ENCODE measurements around the gene ILK.

The ILK gene

DNA sequence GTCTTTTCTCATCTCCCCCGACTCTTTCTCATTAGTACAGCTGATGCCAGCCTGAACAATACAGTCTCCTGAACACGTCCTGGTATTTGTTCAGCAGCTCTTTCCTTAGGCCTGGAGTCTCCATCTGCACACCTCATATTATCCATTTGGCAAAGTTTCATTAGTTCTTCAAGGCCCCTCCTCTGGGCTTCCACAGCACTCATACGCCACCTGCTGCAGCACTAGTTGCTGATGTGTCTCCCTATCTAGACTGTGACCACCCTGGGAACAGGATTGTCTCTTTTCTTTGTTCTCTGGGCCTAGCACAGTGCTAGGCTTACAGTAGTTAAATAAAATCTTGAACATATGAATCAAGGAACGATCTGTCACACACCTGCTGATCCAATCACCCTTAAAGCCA is 34.9 kb downstream of the ILK start:
- no peak for DNase-seq

DNA sequence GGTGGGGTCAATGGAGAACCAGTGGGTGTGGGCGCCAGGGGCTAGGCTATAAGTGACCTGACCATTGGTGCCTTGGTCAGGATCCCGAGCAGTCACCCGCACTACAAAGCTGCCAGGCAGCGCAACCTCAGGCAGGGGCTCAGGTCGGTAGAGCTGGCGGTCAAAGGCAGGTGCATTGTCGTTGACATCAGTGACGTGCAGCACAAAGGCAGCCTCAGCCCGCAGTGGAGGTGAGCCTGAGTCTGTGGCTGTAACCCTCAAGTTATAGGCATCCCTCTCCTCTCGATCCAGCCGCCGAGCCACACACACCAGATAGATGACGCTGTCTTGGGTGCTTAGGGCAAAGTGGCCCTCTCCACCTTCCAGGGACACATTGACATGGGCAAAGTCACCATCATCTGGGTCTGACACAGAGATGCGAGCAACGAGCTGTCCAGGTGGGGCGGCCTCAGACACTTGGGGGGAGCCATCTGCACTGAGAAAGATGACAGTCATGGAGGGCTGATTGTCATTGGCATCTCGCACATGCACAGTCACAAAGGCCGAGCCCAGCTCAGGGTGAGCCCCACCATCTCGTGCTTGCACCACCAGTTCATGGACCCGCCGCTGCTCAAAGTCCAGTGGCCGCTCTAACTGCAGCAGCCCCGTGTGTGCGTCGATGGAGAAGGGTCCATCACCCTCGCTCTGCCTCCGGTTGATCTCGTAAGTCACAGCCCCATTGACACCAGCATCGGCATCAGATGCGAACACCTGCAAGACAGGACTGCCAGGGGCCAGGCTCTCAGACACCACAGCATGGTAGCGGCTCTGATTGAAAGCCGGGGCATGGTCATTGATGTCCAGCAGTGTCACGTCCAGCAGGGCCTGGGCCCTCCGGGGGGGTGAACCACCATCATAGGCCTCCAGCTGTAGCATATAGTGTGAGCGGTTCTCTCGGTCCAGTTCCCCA is 36.7 kb downstream of the ILK start:
- DNase-seq: no peak

DNA sequence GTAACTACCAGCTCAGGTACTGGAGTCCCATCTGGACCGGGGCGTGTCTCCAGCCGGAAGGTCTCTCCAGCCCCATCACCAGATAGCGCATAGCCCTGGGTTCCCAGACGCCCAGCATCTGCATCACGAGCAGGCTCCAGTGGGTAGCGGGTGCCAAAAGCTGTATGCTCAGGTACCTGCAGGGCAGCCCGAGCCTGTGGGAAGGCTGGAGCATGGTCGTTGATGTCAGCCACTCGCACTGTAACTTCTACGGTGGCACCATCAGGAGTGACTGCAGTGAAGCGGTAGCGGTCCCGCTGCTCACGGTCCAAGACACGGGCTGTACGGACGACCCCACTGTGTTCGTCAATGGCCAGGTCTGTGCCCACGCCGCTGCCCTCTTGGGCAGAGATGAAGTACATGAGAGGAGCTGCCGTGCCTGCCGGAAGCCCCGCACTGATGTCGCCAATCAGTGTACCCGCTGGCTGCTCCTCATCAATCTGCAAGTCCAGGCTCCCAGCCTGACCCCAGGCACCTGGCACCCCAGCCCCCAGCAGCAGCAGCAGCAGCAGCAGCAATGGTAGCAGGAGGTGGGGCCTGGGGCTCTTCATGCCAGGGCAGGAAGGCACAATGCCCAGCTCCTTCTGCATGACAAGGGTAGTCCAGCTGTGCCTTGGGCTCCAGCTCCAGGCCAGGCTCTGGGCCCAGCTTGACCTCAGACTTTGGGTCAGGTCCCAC is 37.6 kb downstream of the ILK start:
- DNase-seq: no peak

DNA sequence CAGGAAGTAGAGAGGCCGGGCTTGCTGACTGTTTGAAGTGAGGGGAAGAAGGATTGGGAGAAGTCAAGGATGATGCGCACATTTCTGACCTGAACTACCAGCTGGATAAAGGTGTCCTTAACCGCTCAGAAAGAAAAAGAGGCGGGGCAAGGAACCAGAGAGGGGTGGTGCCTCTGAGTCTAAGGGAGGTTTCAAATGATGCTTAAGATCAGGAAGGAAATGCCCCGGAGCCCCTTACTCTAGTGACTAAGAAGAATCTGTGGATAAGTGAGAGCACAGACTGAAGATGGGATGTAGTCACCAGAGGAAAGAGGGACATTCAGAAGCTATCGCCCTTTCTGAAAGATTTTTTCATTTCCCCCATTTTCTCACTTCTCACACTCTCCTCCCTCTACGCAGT is 39.4 kb downstream of the ILK start:
- DNase-seq: no peak

DNA sequence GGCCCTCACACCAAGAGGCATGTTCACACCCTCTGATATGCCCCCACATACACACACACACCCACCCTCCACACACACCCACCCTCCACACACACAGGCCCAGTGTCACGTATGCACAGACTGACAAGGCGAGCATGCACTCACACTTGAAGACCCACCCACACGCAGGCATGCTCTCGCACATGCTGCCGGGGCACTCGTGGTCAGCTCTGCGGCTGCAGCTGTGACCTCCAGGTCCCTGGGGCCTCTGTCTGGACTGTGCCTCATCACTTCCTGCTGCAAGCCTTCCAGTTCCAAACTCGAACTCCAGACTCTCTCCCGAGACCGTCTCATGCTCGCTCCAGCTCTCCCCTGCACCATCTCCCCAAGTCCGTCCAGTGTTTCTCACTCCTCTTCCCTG is 42.5 kb downstream of the ILK start:
- no peak for DNase-seq

DNA sequence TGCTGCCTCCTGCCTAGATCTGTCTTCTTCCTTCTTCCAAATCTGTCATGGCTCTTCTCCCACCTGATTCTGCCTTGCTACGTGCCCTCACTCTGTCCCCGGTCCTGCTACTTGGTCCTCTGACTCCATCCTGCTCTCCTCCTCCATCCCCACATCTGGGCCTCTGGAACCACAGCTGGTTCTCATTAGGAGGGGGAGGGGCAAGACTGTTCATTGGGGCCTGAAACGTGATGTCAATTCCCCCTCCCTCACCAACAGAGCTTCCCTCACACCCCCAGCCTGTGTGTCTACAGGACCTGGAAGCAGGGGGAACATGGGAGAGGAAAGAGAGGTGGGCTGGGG is 43.0 kb downstream of the ILK start:
- DNase-seq: no peak

DNA sequence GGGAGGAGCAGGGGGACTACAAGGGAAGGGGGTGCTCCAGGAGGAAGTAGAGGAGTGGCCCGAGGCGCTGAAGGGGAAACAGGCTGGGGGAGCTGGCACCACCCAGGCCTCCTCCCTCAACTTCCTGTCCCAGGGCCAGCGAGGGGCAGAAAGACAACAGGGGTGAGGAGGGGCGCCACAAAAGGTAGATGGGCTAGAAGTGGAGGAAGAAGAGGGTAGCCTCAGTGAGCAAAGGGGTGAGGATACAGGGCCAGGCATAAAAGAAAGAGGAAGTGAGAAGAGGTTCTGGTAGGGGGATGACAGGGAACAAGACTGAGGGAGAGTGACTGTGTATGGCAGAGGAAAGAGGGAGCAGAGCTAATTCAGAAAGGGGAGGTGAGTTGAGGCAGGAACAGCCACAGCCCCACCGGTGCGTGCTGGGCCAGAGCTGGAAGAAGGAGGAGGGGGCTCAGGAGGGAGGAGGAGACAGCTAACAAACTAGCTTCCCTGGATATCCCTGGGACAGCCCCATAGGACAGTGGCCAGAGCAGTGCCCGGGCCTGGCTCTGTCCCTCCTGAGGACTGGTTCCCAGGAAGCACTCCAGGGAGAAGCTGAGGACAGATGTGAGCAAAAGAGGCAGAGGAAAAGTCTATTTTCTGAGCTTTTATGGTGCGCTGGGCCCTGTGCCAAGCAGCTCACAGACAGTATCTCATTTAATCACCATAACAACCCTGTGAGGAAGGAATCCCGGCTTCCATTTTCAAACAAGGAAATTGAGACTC is 43.5 kb downstream of the ILK start:
- no peak for DNase-seq

DNA sequence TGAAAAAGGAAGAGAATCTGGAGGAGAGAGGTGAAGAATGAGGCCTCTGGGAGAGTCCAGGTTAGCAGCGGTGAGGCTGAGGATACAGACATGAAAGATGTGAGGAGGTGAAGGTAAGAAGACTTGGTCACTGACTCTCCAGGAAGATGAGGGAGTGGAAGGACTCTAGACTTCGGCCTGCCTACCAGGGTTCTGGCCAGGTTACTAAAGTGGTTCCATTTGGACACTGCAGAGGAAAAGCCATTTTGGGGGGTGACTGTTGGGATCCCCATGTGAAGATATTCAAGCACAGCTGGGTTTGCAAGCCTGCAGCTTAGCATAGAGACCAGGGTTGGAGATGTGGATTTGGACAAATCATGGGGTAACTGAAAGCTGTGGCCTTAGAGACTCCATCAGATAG is 44.3 kb downstream of the ILK start:
- no peak for DNase-seq

DNA sequence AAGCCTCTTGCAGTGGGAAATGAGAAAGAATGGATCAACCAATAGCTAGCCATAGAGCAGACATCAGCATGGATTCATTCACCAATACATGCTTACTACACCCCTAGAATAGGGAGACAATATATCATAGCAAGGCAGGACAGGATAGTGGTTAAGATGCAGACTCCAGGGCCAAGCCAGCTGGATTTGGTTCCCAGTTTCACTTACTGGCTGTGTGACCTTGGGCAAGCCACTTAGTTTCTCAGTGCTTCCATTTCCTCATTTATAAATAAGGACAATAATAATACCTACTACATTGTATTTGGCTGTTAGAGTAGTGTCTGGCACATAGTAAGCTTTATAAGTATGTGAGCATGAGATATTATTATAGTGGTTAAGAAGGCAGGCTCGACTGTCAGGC is 44.9 kb downstream of the ILK start:
- DNase-seq: no peak

DNA sequence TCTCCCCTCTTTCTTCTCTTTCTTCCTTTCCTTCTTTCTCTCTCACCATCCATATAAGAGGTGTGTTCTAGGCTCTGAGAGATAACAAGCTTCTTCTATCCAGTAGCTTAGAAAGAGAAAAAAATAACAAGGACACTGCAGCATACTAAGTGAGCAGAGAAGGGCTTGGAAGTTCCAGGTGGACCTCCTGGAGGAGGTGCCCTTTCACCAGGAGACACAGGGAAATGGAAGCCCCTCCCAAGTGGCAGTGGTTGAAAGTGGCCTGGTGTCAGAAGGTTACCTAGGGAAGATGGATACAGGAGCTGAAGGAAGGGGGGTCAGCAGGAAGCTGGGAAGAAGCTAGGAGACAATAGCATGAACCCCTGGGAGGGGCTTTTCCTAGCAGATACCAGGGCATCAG is 46.5 kb downstream of the ILK start:
- DNase-seq: no peak

DNA sequence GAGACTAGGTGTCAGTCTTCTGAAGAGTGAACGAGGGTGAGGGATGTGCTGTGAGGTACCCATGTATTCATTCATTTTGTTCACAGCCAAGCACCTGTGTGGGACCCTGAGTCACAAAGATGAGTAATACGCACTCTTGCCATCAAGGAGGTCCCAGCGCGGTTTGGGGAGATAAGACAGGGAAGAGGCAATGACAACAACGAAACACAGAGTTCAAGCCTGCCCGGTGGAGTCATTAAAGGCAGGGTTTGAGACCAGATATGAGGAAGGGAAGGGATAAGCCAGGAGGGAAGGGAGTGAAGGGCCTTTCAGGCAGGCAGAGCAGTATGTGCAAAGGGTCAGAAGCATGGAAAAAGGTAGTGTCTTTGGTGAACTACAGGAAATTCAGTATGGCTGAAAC is 47.4 kb downstream of the ILK start:
- DNase-seq: no peak

DNA sequence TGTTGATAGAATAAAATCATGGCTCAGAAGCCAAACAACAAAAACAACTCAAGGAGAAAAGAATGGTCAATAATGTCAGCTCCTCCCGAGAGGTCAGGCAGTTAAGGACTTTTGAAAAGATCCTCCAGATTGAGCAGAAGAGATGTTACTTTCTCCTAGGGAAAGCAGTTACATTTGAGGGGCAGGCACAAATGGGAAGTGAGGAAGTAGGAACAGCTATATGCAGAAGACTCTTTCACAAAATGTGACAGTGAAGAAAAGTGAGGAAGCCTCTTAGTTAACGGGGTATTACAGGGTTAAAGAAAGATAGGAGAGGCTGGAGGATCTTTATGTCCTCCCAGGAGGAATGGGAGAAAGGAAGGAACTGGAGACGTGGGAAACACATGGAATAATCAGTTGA is 48.6 kb downstream of the ILK start:
- DNase-seq: no peak

DNA sequence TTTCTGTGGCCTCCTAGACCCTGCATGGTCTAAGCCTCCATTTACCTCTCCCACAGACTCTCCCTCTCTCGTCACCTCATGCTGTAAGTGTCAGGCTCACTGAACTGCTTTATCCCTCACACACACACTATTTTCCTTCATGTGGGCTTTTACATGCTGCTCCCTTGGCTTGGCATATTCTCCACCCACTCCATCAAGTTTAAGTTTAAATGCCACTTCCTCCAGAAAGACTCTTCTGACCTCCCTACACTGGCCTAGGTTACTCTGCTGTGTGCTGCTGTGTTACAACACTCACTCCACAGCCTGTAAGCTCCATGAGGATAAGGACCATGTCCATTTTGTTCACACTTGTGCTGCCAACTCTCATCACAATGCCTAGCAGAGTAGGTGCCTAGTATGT is 49.5 kb downstream of the ILK start:
- no peak for DNase-seq

DNA sequence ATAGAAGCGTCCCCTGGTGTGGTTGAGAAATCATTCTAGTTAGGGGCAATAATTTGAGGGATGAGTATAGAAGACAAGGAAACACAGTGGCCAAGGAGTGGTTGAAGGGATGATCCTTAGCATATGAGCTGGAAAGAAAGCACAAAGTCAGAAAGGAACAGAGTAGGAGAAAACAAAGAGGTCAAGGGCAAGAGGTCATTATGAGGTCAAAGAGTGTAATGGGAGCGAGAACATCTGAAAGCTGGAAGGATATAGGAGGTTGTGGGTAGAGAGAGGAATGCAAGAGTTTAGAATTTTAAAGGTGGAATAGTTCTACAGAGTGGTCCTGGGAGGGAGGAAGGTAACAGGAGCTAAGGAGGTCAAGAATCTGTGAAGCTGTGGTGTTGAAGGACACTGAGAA is 50.1 kb downstream of the ILK start:
- DNase-seq: no peak

DNA sequence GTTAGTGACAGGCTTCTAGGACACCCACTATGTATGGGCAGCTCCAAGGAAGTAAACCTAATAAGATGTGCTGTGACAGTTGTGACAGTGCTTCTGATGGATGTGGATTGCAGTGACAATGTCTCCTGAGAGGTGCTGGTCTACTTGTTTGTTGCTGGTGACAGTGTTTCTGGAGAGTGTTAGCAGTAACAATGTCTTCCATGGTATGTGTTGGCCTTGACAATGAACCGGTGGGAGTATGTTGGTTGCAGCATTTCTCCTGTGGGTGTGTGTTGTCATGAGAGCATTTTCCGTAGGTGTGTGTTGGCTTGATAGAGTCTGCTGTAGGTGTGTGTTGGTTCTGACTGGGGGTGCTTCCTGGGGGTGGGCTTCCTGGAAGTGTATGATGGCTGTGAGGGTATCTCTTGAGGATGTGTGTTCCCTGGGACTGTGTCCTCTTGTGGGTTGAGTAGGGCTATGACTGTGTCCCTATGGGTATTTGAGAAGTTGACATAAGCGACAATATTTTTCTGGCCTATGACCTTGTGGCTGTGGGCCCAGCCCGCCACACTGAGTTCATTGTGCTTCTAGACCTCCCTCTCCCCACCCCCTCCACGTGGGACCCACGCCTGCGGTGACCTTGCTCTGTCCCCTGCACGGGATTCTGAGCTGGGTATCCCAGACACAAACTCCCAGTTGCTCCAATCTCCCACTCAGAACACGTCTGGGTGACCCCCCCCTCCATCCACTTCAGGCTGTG is 50.9 kb downstream of the ILK start:
- DNase-seq: no peak

DNA sequence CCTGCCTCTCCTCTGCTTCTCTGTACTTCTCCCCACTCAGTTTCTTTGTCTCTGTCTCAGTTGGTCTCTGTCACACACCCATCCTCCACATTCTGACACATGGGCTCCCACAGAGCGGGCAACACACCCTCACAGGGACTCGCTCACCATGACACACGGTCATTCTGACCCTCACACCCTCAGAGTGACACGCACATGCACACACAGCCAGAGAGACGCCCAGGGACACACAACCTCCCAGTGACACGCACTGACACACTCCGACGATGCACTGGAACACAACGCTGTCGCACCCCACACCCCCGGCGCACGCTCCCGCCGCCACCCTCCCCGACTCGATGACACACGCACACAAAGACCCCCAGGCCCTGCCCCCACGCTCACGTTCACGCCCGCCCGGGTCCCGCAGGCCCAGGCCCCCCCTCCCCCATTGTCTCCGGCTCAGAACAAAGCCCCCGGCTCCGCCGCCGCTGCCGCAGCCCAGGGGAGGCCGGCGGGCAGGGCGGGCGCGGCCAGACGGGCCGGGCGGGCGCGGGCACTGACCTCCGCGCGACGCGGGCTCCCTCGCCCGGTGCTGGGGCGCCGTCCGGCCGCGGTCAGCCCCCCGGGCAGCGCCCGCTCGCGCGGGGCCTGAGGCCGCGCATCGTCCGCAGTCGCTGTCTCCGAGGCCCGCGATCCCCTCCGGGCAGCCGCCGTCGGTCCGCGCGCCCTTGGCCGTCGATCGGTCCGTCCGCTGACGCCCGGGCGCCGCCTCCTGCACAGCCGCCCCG is 51.6 kb downstream of the ILK start:
- DNase-seq: no peak

DNA sequence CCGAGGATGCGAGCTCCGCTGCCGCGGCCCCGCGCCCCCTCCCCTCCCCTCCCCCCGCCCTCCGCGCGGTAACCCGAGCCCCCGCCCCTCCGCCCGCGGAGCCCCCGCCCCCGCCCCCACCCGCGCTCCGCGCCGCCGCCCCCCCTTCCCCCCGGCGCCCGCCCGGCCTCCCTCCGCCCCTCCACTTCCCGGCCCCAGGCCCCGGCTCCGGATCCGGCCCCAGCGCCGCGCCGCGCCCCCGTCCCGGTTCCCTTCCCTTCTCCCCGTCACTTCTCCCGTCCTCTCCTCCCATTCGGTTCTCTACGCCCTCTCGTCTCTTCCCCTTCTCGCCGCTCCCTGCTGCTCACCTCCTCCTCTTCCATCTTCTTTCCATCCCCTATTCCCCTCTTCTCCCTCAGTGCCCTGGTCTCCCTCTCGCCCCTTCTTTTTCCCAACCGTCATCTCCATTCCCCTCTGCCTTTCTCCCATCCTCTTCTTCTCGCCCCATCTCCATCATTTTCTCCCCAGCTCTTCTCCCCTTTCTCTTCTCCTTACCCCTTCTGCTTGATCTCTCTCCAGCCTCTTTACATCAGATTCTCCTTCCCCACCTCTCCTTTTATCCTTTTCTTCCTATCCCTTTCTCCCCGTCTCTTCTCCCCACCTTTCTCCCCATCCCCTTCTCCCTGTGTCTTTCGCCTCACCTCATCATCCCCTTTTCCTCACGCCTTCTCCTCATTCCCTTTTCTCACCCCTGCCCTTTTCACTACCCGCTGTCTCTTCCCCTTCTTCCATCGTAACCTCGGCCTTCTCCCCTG is 52.4 kb downstream of the ILK start, which contains the start of gene DCHS1:
Gene DCHS1 (minus strand): TSS at position 20 of the 794 bp plus-strand sequence. CDS start 14,196 bp downstream, outside the sequence.
- DNase-seq: no peak

DNA sequence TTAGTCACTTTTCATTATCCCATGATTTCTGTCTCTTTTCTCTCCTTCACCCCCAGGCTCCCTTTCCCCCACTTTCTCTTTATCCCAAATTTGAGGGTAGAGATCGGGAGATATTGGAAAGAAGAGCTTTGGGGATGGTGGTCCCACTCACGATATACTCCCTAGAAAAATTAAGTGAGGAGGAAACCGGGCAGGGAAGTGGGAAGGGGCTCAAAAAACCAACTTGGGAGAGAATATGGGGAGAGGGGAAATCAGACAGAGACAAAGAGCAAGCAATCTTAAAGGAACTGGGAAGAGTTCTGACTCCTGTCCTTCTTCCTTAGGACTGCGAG is 53.0 kb downstream of the ILK start:
- no peak for DNase-seq

DNA sequence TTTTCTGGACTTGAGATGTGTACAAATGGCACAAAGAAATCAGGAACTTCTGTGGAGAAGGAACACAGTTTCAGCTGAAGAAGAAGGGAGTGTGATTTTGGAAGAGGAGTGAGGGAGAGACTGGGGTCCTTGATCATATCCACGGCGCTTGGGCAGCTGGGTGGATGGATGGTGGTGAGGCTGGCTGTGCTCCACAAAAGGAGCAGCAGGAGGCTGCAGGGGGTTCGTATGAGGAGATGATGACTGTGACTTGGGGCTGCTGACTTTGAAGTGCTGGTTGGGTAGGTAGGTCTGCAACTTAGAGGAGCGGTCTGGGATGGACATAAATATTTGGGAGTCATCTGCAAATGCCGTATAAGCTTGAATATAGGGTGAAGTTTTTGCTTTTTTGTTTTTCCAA is 53.4 kb downstream of the ILK start:
- no peak for DNase-seq

DNA sequence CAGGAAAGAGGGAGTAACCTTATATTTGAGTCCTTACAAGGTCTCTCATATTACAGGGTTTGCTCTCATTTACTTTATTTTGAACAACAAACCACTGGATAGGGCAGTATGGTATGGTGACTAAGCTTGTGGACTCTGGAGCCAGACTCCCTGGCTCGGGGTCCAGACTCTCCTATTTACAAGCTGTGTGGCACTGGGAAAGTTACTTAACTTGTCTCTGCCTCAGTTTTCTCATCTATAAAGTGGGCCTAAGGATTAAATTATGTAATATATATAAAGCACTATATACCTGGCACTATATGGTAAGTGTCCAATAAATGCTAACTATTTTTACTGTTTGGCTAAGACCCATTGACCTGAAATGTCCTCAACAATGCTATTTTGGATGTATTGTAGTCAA is 53.8 kb downstream of the ILK start:
- DNase-seq: no peak

DNA sequence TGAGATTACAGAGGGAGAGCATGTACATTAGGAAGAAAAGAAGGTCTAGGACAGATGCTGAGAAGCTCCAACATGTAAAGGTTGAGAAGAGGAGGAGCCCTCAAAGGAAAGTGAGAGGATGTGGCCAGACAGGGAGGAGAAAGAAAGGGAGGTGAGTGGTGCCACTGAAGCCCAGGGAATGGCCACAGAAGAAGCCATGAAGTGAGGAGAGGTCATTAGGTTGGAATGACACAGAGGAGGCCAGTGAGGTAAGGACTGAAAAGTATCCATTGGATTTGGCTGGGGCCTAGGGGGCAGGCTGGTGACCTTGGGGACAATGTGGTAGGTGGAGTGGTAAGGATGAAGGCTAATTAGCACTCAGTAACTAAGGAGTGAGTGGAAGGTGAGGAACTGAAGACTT is 55.1 kb downstream of the ILK start:
- no peak for DNase-seq

Data from NCI-H774 (cell line).